ENCODE measurements around the gene LDLR. TPM values are rescaled to one million over a fixed set of nuclear protein-coding genes. Genes with fewer than 3 reads are reported as not detected.
"Not testable (repeated sequence)": the region's sequence is repeated elsewhere in the genome, so short reads cannot be mapped to it uniquely, and the experiment has no call there.

LDLR gene
- total RNA-seq, 4 donors from 2014 or later, result 22.6 to 45.6 (median 35.7) TPM

GRCh38 chr19:11159598-11160439 lies 70.6 kb downstream of the LDLR start:
- Histone ChIP-seq H3K36me3 (peaks cover 0 to 6% (median 0%) of the 10 kb centered on the region in 3 donors), H3K4me3 (no peak overlapping the region), H3K9me3 (peaks cover 0 to 14% (median 2%) of the 10 kb centered on the region in 4 donors), H3K27me3 (no peaks in the 10 kb centered on the region), H3K27ac (peak overlapping the region in 2 of 4 donors; percentile 63 to 65), H3K4me1 (peaks cover 0 to 64% (median 19%) of the 10 kb centered on the region in 4 donors)
- WGBS, 2 donors, result 54 to 56% methylated on average over 16 of the region's 16 CpGs
- peak in 1 of 2 donors; percentile 50 for DNase-seq (ENCODE audit: low spot score in 2 of 2)
- TF ChIP-seq POLR2A (IDR thresholded peaks at IDR 0.05), result no peak
- peak in 1 of 2 donors; percentile 45 for TF ChIP-seq EP300 (IDR thresholded peaks at IDR 0.05)

GRCh38 chr19:11160440-11160768 lies 71.1 kb downstream of the LDLR start:
- not testable (repeated sequence) for H3K27me3 ChIP-seq; H3K4me3 ChIP-seq; H3K36me3 ChIP-seq; DNase-seq (ENCODE audit: low spot score in 2 of 2)
- 96 to 97% methylated on average over 2 of the region's 2 CpGs for WGBS, 2 donors
- Histone ChIP-seq H3K4me1 (peaks cover 0 to 64% (median 22%) of the 10 kb centered on the region in 4 donors), H3K9me3 (peaks cover 0 to 14% (median 2%) of the 10 kb centered on the region in 4 donors), H3K27ac (peak overlapping the region in 2 of 4 donors; percentile 63 to 65)

- DNase-seq (ENCODE audit: low spot score in 2 of 2), result no peak
- peaks cover 0 to 55% (median 31%) of the 10 kb centered on the region in 4 donors for H3K4me1 ChIP-seq
- peaks cover 0 to 14% (median 2%) of the 10 kb centered on the region in 4 donors for H3K9me3 ChIP-seq
- no peaks in the 10 kb centered on the region for H3K27me3 ChIP-seq
- peak overlapping the region; percentile 75 to 97 (median 86) for H3K27ac ChIP-seq
- TF ChIP-seq CTCF (IDR thresholded peaks at IDR 0.05) (no peak), EP300 (IDR thresholded peaks at IDR 0.05) (no peak), POLR2A (IDR thresholded peaks at IDR 0.05) (no peak)
- WGBS, 2 donors, result 58 to 64% methylated on average over 11 of the region's 11 CpGs
- peak overlapping the region in 2 of 4 donors; percentile 2 to 14 for H3K4me3 ChIP-seq
- H3K36me3 ChIP-seq, result peaks cover 0 to 39% (median 6%) of the 10 kb centered on the region in 3 donors
Measured at GRCh38 chr19:11164296-11164695, 75.0 kb downstream of the LDLR start.

- TF ChIP-seq POLR2A (IDR thresholded peaks at IDR 0.05), result peak in 1 of 2 donors; percentile 22
- no peak for TF ChIP-seq CTCF (IDR thresholded peaks at IDR 0.05)
- peak; percentile 15 to 87 for TF ChIP-seq EP300 (IDR thresholded peaks at IDR 0.05)
- H3K36me3 ChIP-seq, result peaks cover 0 to 46% (median 8%) of the 10 kb centered on the region in 3 donors
- no peaks in the 10 kb centered on the region for H3K27me3 ChIP-seq
- 24 to 29% methylated on average over 16 to 17 of the region's 17 CpGs for WGBS, 2 donors
- DNase-seq (ENCODE audit: low spot score in 2 of 2), result peak; percentile 75 to 77
- H3K4me1 ChIP-seq, result peaks cover 0 to 48% (median 31%) of the 10 kb centered on the region in 4 donors
- peak overlapping the region; percentile 75 to 97 (median 86) for H3K27ac ChIP-seq
- peak overlapping the region in 2 of 4 donors; percentile 2 to 14 for H3K4me3 ChIP-seq
- peaks cover 0 to 14% (median 2%) of the 10 kb centered on the region in 4 donors for H3K9me3 ChIP-seq
Measured at GRCh38 chr19:11164879-11165406, 75.7 kb downstream of the LDLR start.

GRCh38 chr19:11165486-11166030 lies 76.3 kb downstream of the LDLR start:
- H3K4me3 ChIP-seq, result peak overlapping the region in 1 of 4 donors; percentile 14
- no peak for DNase-seq (ENCODE audit: low spot score in 2 of 2)
- H3K36me3 ChIP-seq, result peaks cover 0 to 52% (median 15%) of the 10 kb centered on the region in 3 donors
- TF ChIP-seq EP300 (IDR thresholded peaks at IDR 0.05) (no peak), CTCF (IDR thresholded peaks at IDR 0.05) (no peak), POLR2A (IDR thresholded peaks at IDR 0.05) (no peak)
- peak overlapping the region; percentile 75 to 97 (median 86) for H3K27ac ChIP-seq
- H3K27me3 ChIP-seq, result no peaks in the 10 kb centered on the region
- H3K9me3 ChIP-seq, result peaks cover 0 to 8% (median 1%) of the 10 kb centered on the region in 4 donors
- 56 to 63% methylated on average over 13 of the region's 13 CpGs for WGBS, 2 donors
- H3K4me1 ChIP-seq, result peaks cover 0 to 44% (median 31%) of the 10 kb centered on the region in 4 donors

Measured in tibial nerve (tissue), 4 donors.